Mesenchymal stem cell (in vitro differentiated cells and primary cell): ENCODE results near the gene MYO6. TPM values are rescaled to one million over a fixed set of nuclear protein-coding genes. Genes with fewer than 3 reads are reported as not detected.
A peak's percentile ranks its signal among the peaks of the same experiment; 100 is the strongest.
"Not testable (repeated sequence)": the region's sequence is repeated elsewhere in the genome, so short reads cannot be mapped to it uniquely, and the experiment has no call there.

Source experiments
- DNase-seq: peaks from one replicate; pipeline ENCODE4 v3.0.0-alpha.2; 2013
- H2AFZ ChIP-seq: one replicate; pipeline ENCODE4 v1.6.1; 2013; ENCODE audit warnings: low read depth, mild to moderate bottlenecking, control low read depth, inconsistent platforms, low read length, moderate library complexity
- H2AK5ac ChIP-seq: 2 replicates; pipeline ENCODE4 v1.6.1; 2013; ENCODE audit warnings: low read length, moderate library complexity, mild to moderate bottlenecking, inconsistent platforms; ENCODE audit not compliant: severe bottlenecking
- H2BK120ac ChIP-seq: one replicate; pipeline ENCODE4 v1.6.1; 2013; ENCODE audit warnings: low read depth, mild to moderate bottlenecking, inconsistent platforms, low read length, moderate library complexity
- H2BK12ac ChIP-seq, 2 experiments: one replicate each; pipeline ENCODE4 v1.6.1; 2013; ENCODE audit warnings: inconsistent platforms in 2 of 2, low read length in 2 of 2, mild to moderate bottlenecking in 2 of 2, moderate library complexity in 2 of 2, control low read depth in 1 of 2
- H2BK15ac ChIP-seq: one replicate; pipeline ENCODE4 v1.6.1; 2013; ENCODE audit warnings: mild to moderate bottlenecking, low read depth, inconsistent platforms; ENCODE audit not compliant: poor library complexity, severe bottlenecking
- H2BK5ac ChIP-seq: 2 replicates; pipeline ENCODE4 v1.6.1; 2013; ENCODE audit warnings: low read depth, mild to moderate bottlenecking, low read length, control low read depth, inconsistent platforms; ENCODE audit not compliant: poor library complexity, severe bottlenecking
- H3K14ac ChIP-seq, 2 experiments: one replicate each; pipeline ENCODE4 v1.6.1; 2013; ENCODE audit warnings: inconsistent platforms in 2 of 2, low read length in 2 of 2, control low read depth in 1 of 2, mild to moderate bottlenecking in 1 of 2, moderate library complexity in 1 of 2
- H3K18ac ChIP-seq, 2 experiments: one replicate each; pipeline ENCODE4 v1.6.1; 2013; ENCODE audit warnings: inconsistent platforms in 2 of 2, low read length in 2 of 2, control low read depth in 1 of 2, low read depth in 1 of 2, mild to moderate bottlenecking in 1 of 2
- H3K23ac ChIP-seq, 2 experiments: one replicate each; pipeline ENCODE4 v1.6.1; 2013; ENCODE audit warnings: inconsistent platforms in 2 of 2, low read length in 2 of 2, mild to moderate bottlenecking in 2 of 2, moderate library complexity in 2 of 2, control low read depth in 1 of 2
- H3K27ac ChIP-seq: 2 replicates; pipeline ENCODE4 v1.5.1; 2013; ENCODE audit warnings: mild to moderate bottlenecking, moderate library complexity, low read length, control low read depth, inconsistent platforms; ENCODE audit not compliant: poor library complexity, severe bottlenecking
- H3K27me3 ChIP-seq, 2 experiments: 2 replicates each; pipeline versions ENCODE4 v1.6.1 to v1.7.0; 2013; ENCODE audit warnings: low read length in 2 of 2, mild to moderate bottlenecking in 2 of 2, moderate library complexity in 2 of 2, control low read depth in 1 of 2, inconsistent platforms in 1 of 2; ENCODE audit not compliant: control insufficient read depth in 1 of 2, insufficient read depth in 1 of 2
- H3K36me3 ChIP-seq, 2 experiments: 2 replicates each; pipeline versions ENCODE4 v1.6.1 to v1.7.0; 2013; ENCODE audit warnings: low read length in 2 of 2, control low read depth in 1 of 2, inconsistent platforms in 1 of 2, low read depth in 1 of 2, mild to moderate bottlenecking in 1 of 2; ENCODE audit not compliant: insufficient read depth in 2 of 2, control insufficient read depth in 1 of 2
- H3K4ac ChIP-seq, 2 experiments: one replicate each; pipeline ENCODE4 v1.6.1; 2013; ENCODE audit warnings: inconsistent platforms in 2 of 2, low read length in 2 of 2, mild to moderate bottlenecking in 2 of 2, moderate library complexity in 2 of 2, control low read depth in 1 of 2, low read depth in 1 of 2
- H3K4me1 ChIP-seq: 2 replicates; pipeline ENCODE4 v1.6.1; 2013; ENCODE audit warnings: low read depth, low read length, control low read depth; ENCODE audit not compliant: control insufficient read depth, insufficient read depth
- H3K4me2 ChIP-seq: 2 replicates; pipeline ENCODE4 v1.6.1; 2013; ENCODE audit warnings: low read length, mild to moderate bottlenecking, inconsistent platforms; ENCODE audit not compliant: poor library complexity, severe bottlenecking
- H3K4me3 ChIP-seq, 2 experiments: 2 replicates each; pipeline versions ENCODE4 v1.5.1 to v1.7.0; 2013; ENCODE audit warnings: low read length in 2 of 2, mild to moderate bottlenecking in 2 of 2, control low read depth in 1 of 2, low read depth in 1 of 2; ENCODE audit not compliant: insufficient read depth in 1 of 2
- H3K79me1 ChIP-seq: replicated peaks from 2 replicates; pipeline ENCODE4 v1.6.1; 2013; ENCODE audit warnings: mild to moderate bottlenecking, control low read depth, low read length, inconsistent platforms; ENCODE audit not compliant: poor library complexity, severe bottlenecking
- H3K9ac ChIP-seq: 2 replicates; pipeline ENCODE4 v1.7.0; 2013; ENCODE audit warnings: mild to moderate bottlenecking, low read length, moderate library complexity
- H3K9me3 ChIP-seq: 2 replicates; pipeline ENCODE4 v1.7.0; 2013; ENCODE audit warnings: mild to moderate bottlenecking, low read length; ENCODE audit not compliant: control insufficient read depth
- H4K8ac ChIP-seq: one replicate; pipeline ENCODE4 v1.6.1; 2013; ENCODE audit warnings: inconsistent platforms, mild to moderate bottlenecking, low read length, moderate library complexity
- H4K91ac ChIP-seq: one replicate; pipeline ENCODE4 v1.6.1; 2013; ENCODE audit warnings: mild to moderate bottlenecking, low read length, inconsistent platforms
- WGBS: methylation state at CpG from one replicate; pipeline ENCODE4 v1.1.7; 2013; ENCODE audit warnings: mixed read lengths; 5-methylcytosine and 5-hydroxymethylcytosine counted together
- polyA plus RNA-seq, 2 experiments: library from polyadenylated mRNA; stranded (reverse); fragments of 200-250 nt; gene quantifications; one replicate each; pipeline ENCODE4 v1.2.3, GENCODE V29; 2013

MYO6 gene
- 60.7 TPM for polyA plus RNA-seq (2013, experiment 1 of 2)
- 60.0 TPM for polyA plus RNA-seq (2013, experiment 2 of 2)

- Histone ChIP-seq H3K79me1 (peaks cover 4% of the 10 kb centered on the region), H3K4me2 (peak within 1 kb of the TSS; percentile 96), H2BK15ac (peak within 1 kb of the TSS; percentile 82), H3K9ac (peak within 1 kb of the TSS; percentile 98), H3K23ac (peak within 1 kb of the TSS; percentile 67 to 100), H3K27ac (peak within 1 kb of the TSS; percentile 77), H3K18ac (peak within 1 kb of the TSS; percentile 98 to 99), H3K9me3 (no peaks in the 10 kb centered on the region), H3K4me3 (peak within 1 kb of the TSS; percentile 100), H2BK12ac (peak within 1 kb of the TSS; percentile 63 to 97), H3K36me3 (no peaks in the 10 kb centered on the region), H2BK5ac (peak within 1 kb of the TSS; percentile 45), H3K27me3 (peaks cover 0 to 2% of the 10 kb centered on the region in 2 experiments), H3K4me1 (peaks cover 9% of the 10 kb centered on the region), H4K91ac (peak within 1 kb of the TSS; percentile 96), H2AK5ac (no peak within 1 kb of the TSS), H2AFZ (peak within 1 kb of the TSS; percentile 87), H4K8ac (peak within 1 kb of the TSS; percentile 89), H2BK120ac (peak within 1 kb of the TSS; percentile 93), H3K14ac (peak within 1 kb of the TSS; percentile 1 to 100), H3K4ac (peak within 1 kb of the TSS; percentile 82 to 99)
- WGBS = 2% methylated on average over 85 of the region's 97 CpGs
- DNase-seq = peak; percentile 68
Measured at GRCh38 chr6:75748743-75749538, at the start of gene MYO6. Gene MYO6, plus strand, starts transcription at chr6:75749239. Its CDS starts 68,309 bp downstream, at chr6:75817548.

- not testable (repeated sequence) for H2BK120ac ChIP-seq, H2BK15ac ChIP-seq, H3K9ac ChIP-seq, H3K9me3 ChIP-seq, H3K4me2 ChIP-seq, H3K4ac ChIP-seq, H3K23ac ChIP-seq, H3K27me3 ChIP-seq, H3K4me3 ChIP-seq, DNase-seq, H3K4me1 ChIP-seq, H4K91ac ChIP-seq, H3K27ac ChIP-seq, H2AK5ac ChIP-seq, H4K8ac ChIP-seq, H3K14ac ChIP-seq, H3K18ac ChIP-seq, H2BK12ac ChIP-seq, H2AFZ ChIP-seq, H2BK5ac ChIP-seq
- peaks cover 18 to 83% of the 10 kb centered on the region in 2 experiments for H3K36me3 ChIP-seq
- H3K79me1 ChIP-seq = peaks cover 16% of the 10 kb centered on the region
- 98% methylated on average over 4 of the region's 4 CpGs for WGBS
Measured at GRCh38 chr6:75708334-75708733, 40.7 kb upstream of the MYO6 start.

GRCh38 chr6:75711173-75711572 lies 37.9 kb upstream of the MYO6 start:
- H4K91ac ChIP-seq = no peak overlapping the region
- no peak overlapping the region for H3K18ac ChIP-seq
- H2AFZ ChIP-seq = no peak overlapping the region
- H3K9me3 ChIP-seq = no peaks in the 10 kb centered on the region
- WGBS = 100% methylated on average over 2 of the region's 2 CpGs
- H3K9ac ChIP-seq = no peak overlapping the region
- no peaks in the 10 kb centered on the region for H3K27me3 ChIP-seq
- DNase-seq = no peak
- no peak overlapping the region for H3K4me2 ChIP-seq
- no peak overlapping the region for H2AK5ac ChIP-seq
- H3K79me1 ChIP-seq = peaks cover 17% of the 10 kb centered on the region
- no peak overlapping the region for H2BK5ac ChIP-seq
- H3K36me3 ChIP-seq = peaks cover 15 to 93% of the 10 kb centered on the region in 2 experiments
- H3K14ac ChIP-seq = no peak overlapping the region
- no peak overlapping the region for H4K8ac ChIP-seq
- no peak overlapping the region for H2BK15ac ChIP-seq
- H3K4me1 ChIP-seq = no peaks in the 10 kb centered on the region
- no peak overlapping the region for H3K4me3 ChIP-seq
- no peak overlapping the region for H2BK12ac ChIP-seq
- H3K23ac ChIP-seq = no peak overlapping the region
- H2BK120ac ChIP-seq = no peak overlapping the region
- H3K4ac ChIP-seq = no peak overlapping the region
- no peak overlapping the region for H3K27ac ChIP-seq

GRCh38 chr6:75719133-75719532 lies 29.9 kb upstream of the MYO6 start:
- Histone ChIP-seq H3K79me1 (peaks cover 3% of the 10 kb centered on the region), H3K4me2 (no peak overlapping the region), H3K36me3 (peaks cover 0 to 48% of the 10 kb centered on the region in 2 experiments), H3K18ac (no peak overlapping the region), H2BK5ac (no peak overlapping the region), H3K4me3 (no peak overlapping the region), H3K4me1 (no peaks in the 10 kb centered on the region), H2AFZ (no peak overlapping the region), H3K4ac (no peak overlapping the region), H3K14ac (no peak overlapping the region), H3K23ac (no peak overlapping the region), H2BK12ac (no peak overlapping the region), H4K91ac (no peak overlapping the region), H3K27ac (no peak overlapping the region), H3K9ac (no peak overlapping the region), H2AK5ac (no peak overlapping the region), H2BK120ac (no peak overlapping the region), H3K9me3 (no peaks in the 10 kb centered on the region), H2BK15ac (no peak overlapping the region), H3K27me3 (no peaks in the 10 kb centered on the region), H4K8ac (no peak overlapping the region)
- DNase-seq = no peak
- 97% methylated on average over 3 of the region's 3 CpGs for WGBS
